H1 (cell line): ENCODE data around the gene VHLL. TPM values are rescaled to one million over a fixed set of nuclear protein-coding genes. Genes with fewer than 3 reads are reported as not detected.
A peak's percentile ranks its signal among the peaks of the same experiment; 100 is the strongest.

Experiments used
- BACH1 ChIP-seq: IDR thresholded peaks from 2 replicates; pipeline ENCODE4 v1.6.1; 2012; ENCODE audit warnings: low read length, improper control_type of control experiment
- CBX8 ChIP-seq: fragments of 300-800, 300-1000 bp; sonication (generic); IDR thresholded peaks from 2 replicates; pipeline ENCODE4 v1.7.1; 2016; ENCODE audit warnings: low read depth, low read length, borderline replicate concordance
- CHD1 ChIP-seq: IDR thresholded peaks from 2 replicates; pipeline ENCODE4 v1.6.1; 2012; ENCODE audit warnings: low read depth, low read length, improper control_type of control experiment
- CHD2 ChIP-seq: IDR thresholded peaks from 2 replicates; pipeline ENCODE4 v1.6.1; 2012; ENCODE audit warnings: low read length, improper control_type of control experiment
- CREB1 ChIP-seq: IDR thresholded peaks from 2 replicates; pipeline ENCODE4 v1.6.1; 2012; ENCODE audit warnings: inconsistent platforms
- CTCF ChIP-seq, 3 experiments: IDR thresholded peaks; 1 replicate in 2 of 3; 2 replicates in 1 of 3; pipeline versions ENCODE4 v1.5.1 to v1.6.1; 2011; ENCODE audit warnings: low read length in 3 of 3, mild to moderate bottlenecking in 3 of 3, inconsistent platforms in 2 of 3, low read depth in 1 of 3, moderate library complexity in 1 of 3; ENCODE audit not compliant: insufficient read depth in 1 of 3; ENCODE audit errors: control extremely low read depth in 1 of 3
- EGR1 ChIP-seq: IDR thresholded peaks from 2 replicates; pipeline ENCODE4 v1.6.1; 2011; ENCODE audit warnings: low read depth, low read length, borderline replicate concordance
- GTF2F1 ChIP-seq: IDR thresholded peaks from 2 replicates; pipeline ENCODE4 v1.6.1; 2012; ENCODE audit warnings: low read depth, low read length, improper control_type of control experiment, borderline replicate concordance
- HDAC2 ChIP-seq, 2 experiments: fragments of 300-600 bp in 1 of 2; sonication (generic) in 1 of 2; IDR thresholded peaks; 2 replicates each; pipeline ENCODE4 v1.6.1; 2011 to 2012; ENCODE audit warnings: low read depth in 2 of 2, low read length in 2 of 2, mild to moderate bottlenecking in 2 of 2, moderate library complexity in 2 of 2, borderline replicate concordance in 1 of 2, inconsistent platforms in 1 of 2
- HDAC6 ChIP-seq: IDR thresholded peaks from one replicate; pipeline ENCODE4 v1.7.1; 2012; ENCODE audit warnings: low read depth, mild to moderate bottlenecking, inconsistent platforms, low read length, moderate library complexity
- KDM5A ChIP-seq: fragments of 200-600 bp; IDR thresholded peaks from 2 replicates; pipeline ENCODE4 v1.7.1; 2012; ENCODE audit warnings: mild to moderate bottlenecking, low read length, inconsistent platforms, mixed read lengths
- NRF1 ChIP-seq: IDR thresholded peaks from 2 replicates; pipeline ENCODE4 v1.6.1; 2011; ENCODE audit warnings: mild to moderate bottlenecking, low read depth, low read length, improper control_type of control experiment
- POLR2AphosphoS5 ChIP-seq: IDR thresholded peaks from 2 replicates; pipeline ENCODE4 v1.6.1; 2011; ENCODE audit warnings: low read depth, low read length
- RAD21 ChIP-seq, 2 experiments: IDR thresholded peaks in 1 of 2; conservative IDR thresholded peaks in 1 of 2; 2 replicates each; pipeline ENCODE4 v1.6.1; 2011; ENCODE audit warnings: low read depth in 2 of 2, low read length in 2 of 2, improper control_type of control experiment in 1 of 2, inconsistent platforms in 1 of 2, mild to moderate bottlenecking in 1 of 2, moderate library complexity in 1 of 2
- RXRA ChIP-seq: IDR thresholded peaks from 2 replicates; pipeline ENCODE4 v1.6.1; 2011; ENCODE audit warnings: low read depth, mild to moderate bottlenecking, low read length, moderate library complexity; ENCODE audit not compliant: insufficient read depth
- SIRT6 ChIP-seq: IDR thresholded peaks from one replicate; pipeline ENCODE4 v1.7.1; 2012; ENCODE audit warnings: low read length, inconsistent platforms
- SRF ChIP-seq: IDR thresholded peaks from 2 replicates; pipeline ENCODE4 v1.6.1; 2011; ENCODE audit warnings: mild to moderate bottlenecking, low read depth, low read length, moderate library complexity
- TAF1 ChIP-seq: IDR thresholded peaks from 2 replicates; pipeline ENCODE4 v1.6.1; 2011; ENCODE audit warnings: mild to moderate bottlenecking, low read depth, low read length
- TBP ChIP-seq: IDR thresholded peaks from 2 replicates; pipeline ENCODE4 v1.6.1; 2011; ENCODE audit warnings: low read depth, low read length, improper control_type of control experiment
- TEAD4 ChIP-seq: IDR thresholded peaks from 2 replicates; pipeline ENCODE4 v1.6.1; 2012; ENCODE audit warnings: low read depth, low read length, inconsistent platforms, mixed read lengths
- USF2 ChIP-seq: IDR thresholded peaks from 2 replicates; pipeline ENCODE4 v1.6.1; 2011; ENCODE audit warnings: low read length, improper control_type of control experiment
- YY1 ChIP-seq: IDR thresholded peaks from 2 replicates; pipeline ENCODE4 v1.6.1; 2011; ENCODE audit warnings: low read depth, mild to moderate bottlenecking, low read length
- polyA plus RNA-seq, 7 experiments: library from polyadenylated mRNA; depleted of rRNA in 3 of 7; stranded (reverse) in 5 of 7; unstranded in 2 of 7; fragments of >200 nt in 5 of 7; fragments of 200-250 nt in 2 of 7; gene quantifications; 1 replicate in 5 of 7; 2 replicates in 1 of 7; 4 replicates in 1 of 7; pipeline versions ENCODE4 v1.2.1 to v1.2.3, GENCODE V29; 2011 to 2013; ENCODE audit warnings: missing spikeins in 2 of 7, mixed read lengths in 2 of 7
- total RNA-seq: library from RNA; stranded (reverse); fragmentation: NEBNext Ultra II Directional; extraction: Animal tissue kit (Norgen Biotek cat#: 25700); gene quantifications from 2 replicates; pipeline ENCODE4 v1.2.1, GENCODE V29; 2021

VHLL gene
- total and polyA plus RNA-seq, 2 of the 8 experiments (the other 6 are each of a cell fraction or from before 2014, with no cell fraction given): not detected

GRCh38 chr1:156338180-156338976 lies 39.3 kb upstream of the VHLL start, which contains the start of the genes CCT3 and TSACC (continued):
- TF ChIP-seq HDAC6 (no peak), TBP (peak; percentile 85), CHD1 (no peak), CTCF (IDR thresholded peaks at IDR 0.05; ENCODE audit: control extremely low read depth in 1 of 3, insufficient read depth in 1 of 3, low read depth in 1 of 3, low read length in 3 of 3) (no peak), CREB1 (peak; percentile 91), HDAC2 (IDR thresholded peaks at IDR 0.05; ENCODE audit: borderline replicate concordance in 1 of 2, low read depth in 2 of 2, low read length in 2 of 2) (0 out of 4 replicates have a peak, but pooled peaks of 1 of the 2 experiments have one; percentile 20), YY1 (peak; percentile 76), RXRA (no peak), CHD2 (peak; percentile 94), USF2 (no peak), NRF1 (peak; percentile 82), EGR1 (no peak), POLR2AphosphoS5 (peak; percentile 86), RAD21 (IDR thresholded peaks at IDR 0.05 in 1 of 2, conservative IDR thresholded peaks at IDR 0.05 in 1 of 2; ENCODE audit: low read depth in 2 of 2, low read length in 2 of 2) (no peak), SIRT6 (no peak), GTF2F1 (no peak; the same call in 1 of the 2 replicates), BACH1 (no peak), TEAD4 (no peak), KDM5A (no peak), TAF1 (peak; percentile 86), SRF (no peak), CBX8 (no peak)
